GM19452 (cell line): ENCODE data around the gene ZNF101.

Experiments used
- ATAC-seq: cut with Tn5 transposase; IDR thresholded peaks from one replicate; pipeline ENCODE4 v1.9.1; 2021; ENCODE audit not compliant: unreplicated experiment

The ZNF101 gene

DNA sequence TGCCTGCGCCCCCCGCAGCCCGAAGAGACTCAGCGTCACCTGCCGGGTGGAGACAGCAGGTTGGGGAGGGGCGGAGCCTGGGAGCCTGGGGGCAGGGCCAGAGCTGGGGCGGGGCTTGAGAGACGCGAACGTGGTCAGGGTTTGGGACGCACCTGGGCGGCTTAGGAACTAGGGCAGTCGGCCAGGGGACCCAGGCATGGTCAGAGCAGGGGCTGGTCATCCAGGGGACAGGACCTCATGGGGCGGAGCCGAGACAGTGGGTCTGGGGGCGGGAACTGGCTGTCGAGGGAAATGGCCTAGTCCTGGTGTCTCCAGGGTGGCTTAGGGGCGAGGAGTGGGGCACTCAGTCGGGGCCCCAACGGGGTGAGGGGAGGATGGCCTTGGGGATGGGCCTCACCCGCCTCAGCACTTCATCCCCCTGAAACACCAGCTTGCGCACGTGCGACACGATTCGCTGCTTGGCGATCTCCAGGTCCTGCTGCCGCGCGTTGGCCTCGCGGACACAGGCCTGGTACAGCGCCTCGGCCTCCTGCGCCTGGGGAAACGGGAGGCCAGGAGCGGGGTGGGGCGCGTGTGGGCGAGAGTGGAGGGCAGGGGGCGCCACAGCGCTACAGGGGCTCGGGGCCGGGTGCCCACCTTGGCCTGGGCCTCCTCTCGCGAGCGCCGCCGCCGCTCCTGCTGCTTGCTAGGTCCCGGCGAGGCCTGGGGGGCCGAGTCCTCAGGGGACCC, 31.0 kb upstream of the ZNF101 start:
- no peak for ATAC-seq

- ATAC-seq: peak; percentile 4
These were observed 26.0 kb upstream of the ZNF101 start for GRCh38 chr19:19642506-19643157.

DNA sequence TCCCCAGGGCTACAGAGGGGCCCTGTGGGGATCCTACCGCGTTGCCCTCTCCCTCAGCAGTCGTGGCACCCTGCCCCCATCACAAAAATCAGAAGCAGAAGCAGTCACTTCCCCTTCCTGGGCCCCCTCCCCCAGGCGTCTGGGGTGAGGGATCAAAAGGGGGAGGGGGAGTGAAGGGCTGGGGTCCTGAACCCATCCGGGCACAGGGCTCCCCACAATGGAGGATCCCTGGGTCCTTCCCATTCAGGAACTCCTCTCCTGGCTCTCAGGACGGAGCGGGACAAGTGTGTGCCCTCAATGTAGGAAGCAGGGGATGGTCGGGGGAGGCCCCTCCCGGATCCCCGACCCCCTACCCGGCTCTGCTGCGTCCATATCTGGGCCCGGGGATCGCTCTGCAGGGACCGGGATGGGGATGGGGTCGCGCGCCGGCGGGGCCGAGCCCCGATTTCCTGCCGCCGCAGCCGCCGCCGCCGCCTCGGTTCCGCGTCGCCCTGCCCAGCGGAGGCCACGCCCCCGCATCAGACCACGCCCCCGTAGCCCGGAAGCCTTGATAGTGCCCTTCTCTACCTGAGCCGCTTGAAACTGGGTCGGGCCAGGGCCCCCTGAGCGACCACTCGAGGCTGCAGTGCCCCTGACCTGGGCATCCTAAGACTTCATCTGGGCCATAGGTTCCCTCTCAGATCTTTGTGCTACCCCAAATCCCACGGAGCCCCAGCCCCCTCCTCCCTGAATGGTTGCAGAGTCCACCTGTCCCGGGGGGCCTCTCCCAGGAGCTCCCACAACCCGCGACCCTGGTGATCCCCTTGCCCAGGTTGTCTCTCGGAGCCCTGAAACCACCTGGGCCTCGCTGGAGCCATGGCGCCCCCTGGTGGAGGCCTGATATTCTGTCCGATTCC, 25.2 kb upstream of the ZNF101 start, which contains the start of gene GMIP:
Gene GMIP (minus strand): TSS at position 500 of the 896 bp plus-strand sequence. CDS start 128 bp downstream, at position 372.
- peak; percentile 67 for ATAC-seq

- no peak for ATAC-seq
These were observed 24.6 kb upstream of the ZNF101 start for GRCh38 chr19:19644054-19644388.

GRCh38 chr19:19645233-19645870, 23.3 kb upstream of the ZNF101 start:
- ATAC-seq: no peak

DNA sequence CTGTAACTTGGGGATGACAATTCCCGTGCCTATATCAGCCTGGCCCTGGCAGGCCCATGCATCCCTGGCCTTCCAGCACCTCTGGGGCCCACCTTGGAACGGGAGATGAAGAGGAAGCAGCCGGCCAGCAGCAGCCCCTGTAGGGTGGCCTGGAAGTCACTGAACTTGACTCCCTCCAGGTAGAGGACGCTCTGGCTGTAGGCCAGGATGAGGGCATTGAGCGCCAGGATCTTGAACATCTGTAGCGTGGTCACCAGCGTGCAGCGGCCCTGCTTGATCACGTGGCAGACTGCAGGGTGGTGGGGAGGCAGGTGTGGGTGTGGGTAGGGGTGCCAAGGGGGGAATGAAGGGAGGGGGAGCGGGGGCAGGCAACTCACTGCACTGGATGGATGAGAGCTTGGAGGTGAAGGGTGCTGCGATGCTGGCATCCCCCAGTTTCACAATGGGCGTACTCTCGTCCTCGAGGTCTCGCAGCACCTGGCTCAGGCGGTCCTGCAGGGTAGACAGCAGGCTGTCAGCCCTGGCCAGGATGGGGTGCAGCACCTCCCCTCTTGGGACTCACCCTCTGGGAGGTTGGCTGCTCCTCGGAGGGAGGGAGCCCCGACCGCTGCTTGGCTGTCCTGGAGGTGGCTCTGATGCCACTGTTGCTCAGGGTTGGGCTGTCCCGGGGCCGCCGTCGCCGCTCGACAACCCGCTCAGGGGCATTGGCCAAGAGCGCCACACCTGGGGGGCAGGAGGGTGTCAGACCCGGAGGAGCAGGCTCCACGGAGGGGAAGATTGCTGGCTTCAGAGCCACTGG, 21.4 kb upstream of the ZNF101 start:
- ATAC-seq: no peak

DNA sequence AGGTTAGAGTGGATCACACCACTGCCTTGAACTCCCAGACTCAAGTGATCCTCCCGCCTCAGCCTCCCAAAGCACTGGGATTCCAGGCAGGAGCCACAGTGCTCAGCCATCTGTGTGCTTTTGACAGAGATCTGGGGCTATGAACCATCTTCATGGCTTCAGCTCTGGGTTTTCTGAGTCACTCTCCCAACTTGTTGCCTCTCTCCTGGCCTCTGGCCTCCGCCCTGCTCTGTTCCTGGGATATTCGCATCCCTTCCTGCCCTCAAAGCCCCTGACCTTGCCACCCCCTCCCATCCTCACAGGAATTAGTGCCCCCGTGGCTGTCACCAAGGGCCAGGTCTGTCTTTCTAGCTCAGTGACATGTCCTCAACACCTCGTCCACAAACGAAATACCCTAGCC, 19.5 kb upstream of the ZNF101 start:
- no peak for ATAC-seq

DNA sequence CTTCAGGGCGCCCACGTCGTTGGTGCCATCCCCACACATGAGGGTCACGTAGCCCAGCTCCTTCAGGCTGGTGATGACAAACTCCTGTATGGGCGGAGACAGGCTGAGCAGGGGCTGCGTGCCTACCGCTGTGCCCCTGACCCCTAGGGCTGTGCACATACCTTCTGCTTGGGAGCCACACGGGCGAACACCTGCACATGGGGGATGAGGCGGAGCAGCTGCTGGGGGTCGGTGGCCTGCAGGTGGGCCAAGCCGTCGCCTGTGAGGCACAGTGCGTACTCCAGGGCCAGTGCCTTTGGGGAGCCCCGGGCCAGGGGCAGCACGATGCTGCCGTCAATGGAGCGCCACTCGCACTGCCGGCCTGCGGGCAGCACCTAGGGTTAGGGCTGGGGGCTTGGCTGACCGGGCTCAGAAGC, 19.1 kb upstream of the ZNF101 start:
- no peak for ATAC-seq

GRCh38 chr19:19650331-19650730, 18.3 kb upstream of the ZNF101 start:
- no peak for ATAC-seq

- ATAC-seq: no peak
These were observed 17.6 kb upstream of the ZNF101 start for GRCh38 chr19:19651076-19651475.

GRCh38 chr19:19652482-19653295, 15.9 kb upstream of the ZNF101 start:
- ATAC-seq: no peak

GRCh38 chr19:19653597-19654147, 15.0 kb upstream of the ZNF101 start:
- no peak for ATAC-seq

- no peak for ATAC-seq
These were observed 14.2 kb upstream of the ZNF101 start for GRCh38 chr19:19654441-19654840.

DNA sequence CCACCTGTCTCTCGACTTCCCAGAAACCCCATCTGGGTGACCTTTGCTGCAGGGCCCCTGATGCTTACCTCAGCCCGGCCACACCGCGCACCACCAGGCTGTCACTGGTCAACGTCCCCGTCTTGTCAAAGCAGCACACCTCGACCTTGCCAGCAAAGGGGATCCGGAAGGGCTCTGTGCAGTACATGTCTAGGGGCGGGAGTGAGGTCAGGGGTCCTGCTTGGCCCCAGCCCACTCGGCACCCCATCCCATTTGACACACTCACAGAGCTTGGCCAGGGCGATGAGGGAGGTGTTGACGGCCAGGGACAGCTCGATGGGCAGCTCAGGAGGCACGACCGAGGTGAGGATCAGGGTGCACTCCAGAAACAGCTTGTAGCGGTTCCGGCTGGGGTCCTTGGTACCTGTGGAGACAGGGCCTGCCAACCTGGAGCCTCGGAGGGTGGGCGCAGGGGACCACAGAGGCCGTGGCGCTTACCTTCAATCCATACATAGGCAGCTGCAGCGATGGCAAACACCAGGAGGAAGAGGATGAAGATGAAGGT, 13.5 kb upstream of the ZNF101 start:
- no peak for ATAC-seq

DNA sequence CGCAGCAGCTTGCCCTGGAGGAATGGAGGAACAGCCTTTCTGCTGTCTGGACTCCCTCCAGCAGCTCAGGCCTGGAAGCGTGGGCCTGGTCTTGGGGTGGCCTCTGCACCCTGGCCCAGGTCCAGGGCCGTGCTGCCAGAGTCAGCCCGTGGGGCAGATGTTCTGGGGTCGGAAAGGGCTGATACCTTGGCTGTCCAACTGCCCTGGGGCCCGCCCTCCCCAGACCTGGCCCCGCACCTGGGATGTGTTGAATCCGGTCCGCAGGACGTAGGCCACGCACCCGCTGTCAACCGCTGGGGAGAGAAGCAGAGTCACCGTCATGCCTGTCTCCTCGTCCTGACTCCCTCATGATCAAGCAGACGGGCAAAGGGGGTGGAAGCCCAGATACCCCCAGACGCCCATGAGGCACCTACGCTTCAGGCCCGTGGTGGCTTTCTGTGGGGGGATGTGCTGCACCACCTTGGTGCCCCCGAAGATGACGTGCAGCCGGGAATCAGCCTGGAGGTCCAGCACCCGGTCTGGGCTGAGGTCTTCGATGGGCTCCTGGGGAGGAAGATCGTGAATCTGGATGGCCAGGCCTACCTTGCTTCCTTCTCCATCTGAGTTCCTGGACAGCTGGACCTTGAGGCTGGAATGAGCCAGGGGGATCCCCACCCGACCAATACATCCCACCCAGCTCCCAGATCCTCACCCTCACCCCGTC, 12.8 kb upstream of the ZNF101 start:
- no peak for ATAC-seq

GRCh38 chr19:19656451-19657396, 11.9 kb upstream of the ZNF101 start:
- no peak for ATAC-seq

DNA sequence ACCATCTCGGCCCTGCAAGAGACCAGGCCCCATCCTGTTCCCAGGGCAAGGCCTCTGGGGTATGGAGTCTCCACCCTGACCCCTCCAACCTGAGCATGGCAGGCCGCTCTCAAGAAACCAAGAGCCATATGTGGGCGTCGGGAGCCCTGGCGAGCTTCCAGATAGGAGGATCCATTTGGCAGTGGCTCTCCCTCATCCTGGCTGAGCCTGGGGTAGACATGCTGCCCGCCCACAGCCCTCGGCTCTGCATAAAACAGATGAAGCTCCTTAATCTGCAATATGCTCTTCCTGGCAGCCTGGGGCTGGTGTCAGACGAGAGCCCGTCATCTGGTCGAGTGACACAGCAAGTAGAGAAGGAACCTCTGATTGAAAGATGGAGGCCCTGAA, 11.2 kb upstream of the ZNF101 start:
- no peak for ATAC-seq
